NCI-H2227 (cell line): ENCODE results near the gene COQ10B.

Experiments
- DNase-seq: peaks from one replicate; lab custom pipeline; 2025; ENCODE audit not compliant: unreplicated experiment; lab: John Stamatoyannopoulos, UW

COQ10B gene

GRCh38 chr2:197499594-197500502, 46.5 kb downstream of the COQ10B start, which contains the start of the genes HSPD1 and HSPE1:
TSS of gene HSPD1 (minus strand) at chr2:197499840. CDS start at chr2:197498848, 992 bp downstream.
TSS of gene HSPE1 (plus strand) at chr2:197500379. CDS start at chr2:197500437, 58 bp downstream.
- peak; percentile 100 for DNase-seq

GRCh38 chr2:197500503-197501131, 47.3 kb downstream of the COQ10B start:
- no peak for DNase-seq

GRCh38 chr2:197502201-197502600, 48.8 kb downstream of the COQ10B start:
- no peak for DNase-seq

GRCh38 chr2:197502685-197503084, 49.3 kb downstream of the COQ10B start:
- no peak for DNase-seq

GRCh38 chr2:197504000-197504399, 50.6 kb downstream of the COQ10B start:
- DNase-seq: no peak

- no peak for DNase-seq
These were observed 51.2 kb downstream of the COQ10B start for GRCh38 chr2:197504512-197504911.

GRCh38 chr2:197506658-197507057, 53.3 kb downstream of the COQ10B start:
- no peak for DNase-seq

- DNase-seq: no peak
These were observed 60.6 kb downstream of the COQ10B start for GRCh38 chr2:197513915-197514314.

GRCh38 chr2:197514754-197515153, 61.4 kb downstream of the COQ10B start:
- peak; percentile 21 for DNase-seq

- DNase-seq: peak; percentile 71
These were observed 62.0 kb downstream of the COQ10B start for GRCh38 chr2:197515315-197515738.

GRCh38 chr2:197515739-197516392, 62.5 kb downstream of the COQ10B start, which contains the start of gene MOB4:
TSS of gene MOB4 (plus strand) at chr2:197516066. CDS start at chr2:197516087, 21 bp downstream.
- DNase-seq: peak; percentile 99

- no peak for DNase-seq
These were observed 63.0 kb downstream of the COQ10B start for GRCh38 chr2:197516393-197516761.

- DNase-seq: no peak
These were observed 63.8 kb downstream of the COQ10B start for GRCh38 chr2:197517150-197517549.
